Sigmoid colon (tissue), 7 donors: Measurements from ENCODE around the gene MAML3. TPM values are rescaled to one million over a fixed set of nuclear protein-coding genes. Genes with fewer than 3 reads are reported as not detected.

Experiments
- DNase-seq: peaks from one replicate; pipeline ENCODE4 v3.0.0-alpha.2; 2019
- H3K27ac ChIP-seq, 4 donors: fragments of 200-600 bp; sonication (generic); one replicate each; pipeline ENCODE4 v1.5.1; 2016 to 2019; ENCODE audit warnings: mild to moderate bottlenecking in 1 of 4
- H3K27me3 ChIP-seq, 3 donors: fragments of 200-600 bp; sonication (generic); one replicate each; pipeline ENCODE4 v1.5.1; 2019; ENCODE audit warnings: mild to moderate bottlenecking in 1 of 3
- H3K36me3 ChIP-seq, 4 donors: fragments of 200-600 bp; sonication (generic); one replicate each; pipeline ENCODE4 v1.5.1; 2016 to 2019
- H3K4me1 ChIP-seq, 4 donors: fragments of 200-600 bp; sonication (generic); one replicate each; pipeline ENCODE4 v1.5.1; 2017 to 2019
- H3K4me3 ChIP-seq, 4 donors: fragments of 200-600 bp; sonication (generic); one replicate each; pipeline ENCODE4 v1.5.1; 2017 to 2019; ENCODE audit warnings: mild to moderate bottlenecking in 2 of 4, moderate library complexity in 1 of 4
- H3K9me3 ChIP-seq, 4 donors: fragments of 200-600 bp in 3 of 4; sonication (generic) in 3 of 4; one replicate each; pipeline versions ENCODE4 v1.5.1 to v1.6.1; 2013 to 2019
- EP300 ChIP-seq, 4 donors: sonication (generic); formaldehyde crosslinking; IDR thresholded peaks; one replicate each; pipeline ENCODE4 v1.6.1; 2017; ENCODE audit warnings: antibody characterized with exemption in 4 of 4
- POLR2A ChIP-seq, 2 donors: fragments of 450-650 bp; IDR thresholded peaks; one replicate each; pipeline ENCODE4 v1.6.1; 2016; ENCODE audit warnings: antibody characterized with exemption in 2 of 2, mild to moderate bottlenecking in 2 of 2, moderate library complexity in 2 of 2
- POLR2AphosphoS5 ChIP-seq, 4 donors: sonication (generic); formaldehyde crosslinking; IDR thresholded peaks; one replicate each; pipeline ENCODE4 v1.6.1; 2017; ENCODE audit warnings: antibody characterized with exemption in 4 of 4
- WGBS, 2 donors: extraction: QIAGEN DNeasy Blood & Tissue Kit; methylation state at CpG; one replicate each; pipeline ENCODE4 v1.1.7; 2013; 5-methylcytosine and 5-hydroxymethylcytosine counted together
- intact Hi-C: fragments of 100-400 bp; cut with DNase I; formaldehyde crosslinking; loops from one replicate; pipeline ENCODE4 v1.15.1; 2023
- polyA plus RNA-seq, 3 donors: library from polyadenylated mRNA; stranded (reverse); fragments of 200-250 nt; gene quantifications; one replicate each; pipeline ENCODE4 v1.2.3, GENCODE V29; 2013
- total RNA-seq, 4 donors: library from RNA; depleted of rRNA; stranded (reverse); fragments of >200 nt; gene quantifications; one replicate each; pipeline ENCODE4 v1.1.0, GENCODE V29; 2016
- TF ChIP-seq, protein P1 (sequence below), 4 experiments: fragments of 450-650 bp in 3 of 4; fragments of 200-600 bp in 1 of 4; IDR thresholded peaks; one replicate each; pipeline ENCODE4 v1.5.1; 2016 to 2019; ENCODE audit warnings: antibody characterized with exemption in 4 of 4, mild to moderate bottlenecking in 3 of 4, moderate library complexity in 2 of 4
- donor health status: healthy with polysubstance abuse.
- donor health status: Bipolar disorder and iron deficiency.
- donor health status: healthy.

Gene MAML3
- total and polyA plus RNA-seq, 7 donors, result 3.5 to 16.3 (median 5.4) TPM

DNA sequence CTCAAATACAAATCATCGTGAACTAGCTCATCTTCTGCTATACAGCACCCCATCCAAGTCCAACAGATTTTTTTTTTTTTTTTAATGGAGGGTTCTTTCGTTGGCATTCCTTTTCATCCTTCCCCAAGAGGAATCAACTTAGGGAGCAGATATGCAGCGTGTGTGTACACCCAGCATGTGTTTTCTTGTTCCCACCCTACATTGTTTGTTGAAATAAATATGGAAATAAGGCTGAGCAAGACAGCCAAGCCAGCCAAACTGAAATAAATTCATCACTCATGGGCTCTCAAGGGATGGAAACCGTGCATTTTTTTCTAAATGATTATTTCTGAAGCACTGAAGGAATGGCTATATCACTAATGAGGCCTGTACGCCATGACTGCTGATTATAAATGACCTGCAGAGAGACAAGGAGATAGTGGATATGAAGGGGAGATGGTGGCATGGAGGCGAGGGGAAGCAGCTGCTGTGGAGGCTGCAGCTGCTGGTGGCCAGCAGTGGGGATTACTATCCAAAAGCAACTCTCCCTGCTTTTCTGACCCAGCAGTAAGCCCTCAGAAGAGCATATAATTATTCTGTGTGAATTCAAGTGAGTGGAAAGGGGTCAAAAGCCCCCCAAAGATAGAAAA is 314.5 kb downstream of the MAML3 start:
- Histone ChIP-seq H3K27ac (no peak overlapping the region), H3K4me1 (no peaks in the 10 kb centered on the region), H3K36me3 (no peaks in the 10 kb centered on the region), H3K4me3 (no peak overlapping the region), H3K27me3 (no peaks in the 10 kb centered on the region), H3K9me3 (no peaks in the 10 kb centered on the region)
- intact Hi-C loops, result no loop called here
- WGBS, 2 donors, result 89 to 90% methylated on average over 6 of the region's 6 CpGs
- TF ChIP-seq POLR2A (IDR thresholded peaks at IDR 0.05) (no peak), POLR2AphosphoS5 (IDR thresholded peaks at IDR 0.05) (no peak), EP300 (IDR thresholded peaks at IDR 0.05) (no peak)
- TF ChIP-seq, protein P1, sequence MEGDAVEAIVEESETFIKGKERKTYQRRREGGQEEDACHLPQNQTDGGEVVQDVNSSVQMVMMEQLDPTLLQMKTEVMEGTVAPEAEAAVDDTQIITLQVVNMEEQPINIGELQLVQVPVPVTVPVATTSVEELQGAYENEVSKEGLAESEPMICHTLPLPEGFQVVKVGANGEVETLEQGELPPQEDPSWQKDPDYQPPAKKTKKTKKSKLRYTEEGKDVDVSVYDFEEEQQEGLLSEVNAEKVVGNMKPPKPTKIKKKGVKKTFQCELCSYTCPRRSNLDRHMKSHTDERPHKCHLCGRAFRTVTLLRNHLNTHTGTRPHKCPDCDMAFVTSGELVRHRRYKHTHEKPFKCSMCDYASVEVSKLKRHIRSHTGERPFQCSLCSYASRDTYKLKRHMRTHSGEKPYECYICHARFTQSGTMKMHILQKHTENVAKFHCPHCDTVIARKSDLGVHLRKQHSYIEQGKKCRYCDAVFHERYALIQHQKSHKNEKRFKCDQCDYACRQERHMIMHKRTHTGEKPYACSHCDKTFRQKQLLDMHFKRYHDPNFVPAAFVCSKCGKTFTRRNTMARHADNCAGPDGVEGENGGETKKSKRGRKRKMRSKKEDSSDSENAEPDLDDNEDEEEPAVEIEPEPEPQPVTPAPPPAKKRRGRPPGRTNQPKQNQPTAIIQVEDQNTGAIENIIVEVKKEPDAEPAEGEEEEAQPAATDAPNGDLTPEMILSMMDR (IDR thresholded peaks at IDR 0.05), result no peak
- no peak for DNase-seq

DNA sequence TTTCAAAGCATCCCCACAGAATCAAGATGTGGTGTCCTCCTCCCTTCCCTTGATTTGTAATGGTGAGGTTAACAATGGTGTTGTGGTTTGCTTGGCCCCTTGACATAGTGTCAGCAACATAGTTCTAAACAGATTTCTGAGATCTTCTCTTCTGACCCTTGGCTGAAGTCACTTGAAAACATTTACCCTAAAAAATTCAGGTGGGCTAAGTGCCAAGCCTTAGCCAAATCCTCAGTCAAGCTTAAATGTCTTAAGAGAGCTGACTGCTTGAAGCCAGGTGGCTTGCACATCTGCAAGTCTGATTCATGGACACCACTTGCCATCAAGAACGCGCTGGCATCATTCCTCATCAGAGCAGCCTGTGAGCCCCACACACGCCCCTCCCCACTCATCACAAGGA is 315.2 kb downstream of the MAML3 start:
- WGBS, 2 donors, result 93 to 94% methylated on average over 3 of the region's 3 CpGs
- no peak for DNase-seq
- Histone ChIP-seq H3K4me1 (no peaks in the 10 kb centered on the region), H3K9me3 (no peaks in the 10 kb centered on the region), H3K27ac (no peak overlapping the region), H3K4me3 (no peak overlapping the region), H3K36me3 (no peaks in the 10 kb centered on the region), H3K27me3 (no peaks in the 10 kb centered on the region)
- TF ChIP-seq POLR2A (IDR thresholded peaks at IDR 0.05) (no peak), POLR2AphosphoS5 (IDR thresholded peaks at IDR 0.05) (no peak), EP300 (IDR thresholded peaks at IDR 0.05) (no peak)
- TF ChIP-seq, protein P1 (IDR thresholded peaks at IDR 0.05), result no peak
- intact Hi-C loops, result no loop called here

DNA sequence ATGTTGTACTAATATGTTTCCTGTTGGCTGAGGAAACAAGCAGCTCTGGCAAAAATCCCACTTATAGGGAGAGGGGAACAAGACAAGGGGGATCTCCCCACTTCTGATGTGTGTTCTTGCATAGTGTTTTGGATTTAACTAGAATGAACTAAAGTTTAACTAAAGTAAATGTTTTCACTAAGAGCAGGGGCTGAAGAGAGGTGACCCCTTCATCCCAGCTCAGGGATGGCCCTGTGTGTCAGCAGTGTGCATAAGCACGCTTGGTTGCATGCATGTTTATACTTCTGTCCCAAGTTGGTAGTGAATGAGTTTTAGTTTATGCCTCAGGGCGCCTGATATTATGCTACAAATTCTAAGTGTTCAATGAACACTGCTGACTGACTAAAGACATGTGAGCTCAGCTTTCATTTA is 319.0 kb downstream of the MAML3 start:
- DNase-seq, result no peak
- Histone ChIP-seq H3K27me3 (no peaks in the 10 kb centered on the region), H3K27ac (no peak overlapping the region), H3K36me3 (no peaks in the 10 kb centered on the region), H3K4me3 (no peak overlapping the region), H3K4me1 (no peaks in the 10 kb centered on the region), H3K9me3 (no peaks in the 10 kb centered on the region)
- 92 to 98% methylated on average over 2 of the region's 2 CpGs for WGBS, 2 donors
- intact Hi-C loops, result no loop called here
- TF ChIP-seq, protein P1 (IDR thresholded peaks at IDR 0.05), result no peak
- TF ChIP-seq POLR2AphosphoS5 (IDR thresholded peaks at IDR 0.05) (no peak), EP300 (IDR thresholded peaks at IDR 0.05) (no peak), POLR2A (IDR thresholded peaks at IDR 0.05) (no peak)

- TF ChIP-seq, protein P1 (IDR thresholded peaks at IDR 0.05), result no peak
- TF ChIP-seq EP300 (IDR thresholded peaks at IDR 0.05) (no peak), POLR2A (IDR thresholded peaks at IDR 0.05) (no peak), POLR2AphosphoS5 (IDR thresholded peaks at IDR 0.05) (no peak)
- Histone ChIP-seq H3K27me3 (no peaks in the 10 kb centered on the region), H3K9me3 (no peaks in the 10 kb centered on the region), H3K4me3 (no peak overlapping the region), H3K27ac (no peak overlapping the region), H3K4me1 (no peaks in the 10 kb centered on the region), H3K36me3 (no peaks in the 10 kb centered on the region)
- intact Hi-C loops, result no loop called here
- 78 to 92% methylated on average over 8 of the region's 8 CpGs for WGBS, 2 donors
- DNase-seq, result no peak
These were observed 319.7 kb downstream of the MAML3 start for GRCh38 chr4:139834226-139834662.
